GM12878 (cell line): ENCODE data around the gene OCA2. TPM values are rescaled to one million over a fixed set of nuclear protein-coding genes. Genes with fewer than 3 reads are reported as not detected.

Source experiments
- ATAC-seq: fragments of 200-7000 bp; cut with Tn5 transposase; 3 replicates; pipeline ENCODE4 v1.9.1; 2020; ENCODE audit warnings: mild to moderate bottlenecking, moderate library complexity
- BruUV-seq: library from RNA; stranded (reverse); fragments of 400-500 nt; replicated peaks from 2 replicates; lab custom pipeline; 2021; lab: Mats Ljungman, UMichigan
- CTCF ChIA-PET: fragments of 300-600 bp; sonication (Branson Sonifier 250); formaldehyde crosslinking; extraction: SDS; loops from one replicate; lab custom pipeline; 2021; ENCODE audit warnings: inconsistent platforms; lab: Yijun Ruan, JAX
- POLR2A ChIA-PET: fragments of 350-600 bp; formaldehyde crosslinking; extraction: SDS; loops from one replicate; lab custom pipeline; 2021; ENCODE audit warnings: inconsistent platforms; lab: Charles Lee
- RAD21 ChIA-PET: fragments of 300-600 bp; sonication (Branson Sonifier 250); formaldehyde crosslinking; loops from one replicate; lab custom pipeline; 2023; ENCODE audit warnings: antibody characterized with exemption; ENCODE audit not compliant: unreplicated experiment; lab: Charles Lee
- SMC1A ChIA-PET: fragments of 300-600 bp; sonication (Branson Sonifier 250); formaldehyde crosslinking; loops from one replicate; lab custom pipeline; 2023; ENCODE audit not compliant: unreplicated experiment, uncharacterized antibody; lab: Charles Lee
- DNase-seq: peaks from one replicate; pipeline ENCODE4 v3.0.0-alpha.2; 2011; ENCODE audit warnings: low read depth, low spot score
- FAIRE-seq: peaks from 3 replicates; lab custom pipeline; 2011; peaks lifted over from hg19 to GRCh38; lab: Jason Lieb, UNC
- H2AFZ ChIP-seq: 2 replicates; pipeline ENCODE4 v1.6.0; 2011; ENCODE audit warnings: low read depth, low read length, control low read depth; ENCODE audit not compliant: control insufficient read depth
- H3K27ac ChIP-seq: 2 replicates; pipeline ENCODE4 v1.5.1; 2011; ENCODE audit warnings: control low read depth; ENCODE audit not compliant: control insufficient read depth, insufficient read depth
- H3K27me3 ChIP-seq, 2 experiments: replicated peaks in 1 of 2; 2 replicates each; pipeline versions ENCODE4 v1.6.0 to v1.6.1; 2011; ENCODE audit warnings: low read length in 1 of 2; ENCODE audit not compliant: control insufficient read depth in 2 of 2, insufficient read depth in 2 of 2
- H3K36me3 ChIP-seq, 2 experiments: 2 replicates each; pipeline ENCODE4 v1.5.1; 2011; ENCODE audit warnings: low read length in 1 of 2; ENCODE audit not compliant: control insufficient read depth in 2 of 2, insufficient read depth in 2 of 2
- H3K4me1 ChIP-seq: 2 replicates; pipeline ENCODE4 v1.6.1; 2011; ENCODE audit warnings: mild to moderate bottlenecking, low read length, moderate library complexity, mixed read lengths; ENCODE audit not compliant: control insufficient read depth, insufficient read depth
- H3K4me2 ChIP-seq: 2 replicates; pipeline ENCODE4 v1.6.0; 2011; ENCODE audit warnings: control low read depth; ENCODE audit not compliant: control insufficient read depth, insufficient read depth
- H3K4me3 ChIP-seq: fragments of 200-600 bp; sonication (generic); 2 replicates; pipeline ENCODE4 v1.5.1; 2016
- H3K79me2 ChIP-seq: 2 replicates; pipeline ENCODE4 v1.6.0; 2011; ENCODE audit warnings: low read length; ENCODE audit not compliant: control insufficient read depth, insufficient read depth
- H3K9ac ChIP-seq: 2 replicates; pipeline ENCODE4 v1.8.0; 2011; ENCODE audit warnings: low read length, control low read depth, mixed read lengths; ENCODE audit not compliant: control insufficient read depth, insufficient read depth
- H3K9me3 ChIP-seq: replicated peaks from 3 replicates; pipeline ENCODE4 v1.5.1; 2011; ENCODE audit warnings: mild to moderate bottlenecking, low read length; ENCODE audit not compliant: control insufficient read depth, insufficient read depth
- H4K20me1 ChIP-seq: 2 replicates; pipeline ENCODE4 v1.6.0; 2011; ENCODE audit not compliant: control insufficient read depth, insufficient read depth
- BCL11A ChIP-seq: IDR thresholded peaks from 2 replicates; pipeline ENCODE4 v1.6.1; 2011; ENCODE audit warnings: low read depth, low read length
- BCLAF1 ChIP-seq: fragments of 450-650 bp; IDR thresholded peaks from 2 replicates; pipeline ENCODE4 v1.6.1; 2017; ENCODE audit warnings: antibody characterized with exemption, mild to moderate bottlenecking, moderate library complexity
- CEBPB ChIP-seq, 2 experiments: fragments of 150-350 bp in 1 of 2; IDR thresholded peaks; 2 replicates each; pipeline ENCODE4 v1.6.1; 2012 to 2014; ENCODE audit warnings: low read depth in 2 of 2, low read length in 2 of 2, borderline replicate concordance in 1 of 2, inconsistent platforms in 1 of 2
- FOXK2 ChIP-seq: fragments of 450-650 bp; IDR thresholded peaks from 2 replicates; pipeline ENCODE4 v1.6.1; 2017; ENCODE audit warnings: mild to moderate bottlenecking, moderate library complexity
- HDAC6 ChIP-seq: fragments of 200-600 bp; sonication (generic); IDR thresholded peaks from one replicate; pipeline ENCODE4 v1.8.0; 2017; ENCODE audit warnings: antibody characterized with exemption; ENCODE audit not compliant: unreplicated experiment
- IKZF1 ChIP-seq: fragments of 450-650 bp; conservative IDR thresholded peaks from 2 replicates; pipeline ENCODE4 v1.6.1; 2017; ENCODE audit warnings: antibody characterized with exemption, mild to moderate bottlenecking
- IRF5 ChIP-seq: fragments of 450-650 bp; IDR thresholded peaks from 2 replicates; pipeline ENCODE4 v1.6.1; 2017; ENCODE audit warnings: borderline replicate concordance
- MXI1 ChIP-seq: fragments of 150-350 bp; IDR thresholded peaks from 2 replicates; pipeline ENCODE4 v1.6.1; 2011; ENCODE audit warnings: low read depth, mild to moderate bottlenecking, inconsistent platforms, low read length, improper control_type of control experiment
- RCOR1 ChIP-seq: conservative IDR thresholded peaks from 2 replicates; pipeline ENCODE4 v1.6.1; 2012; ENCODE audit warnings: low read depth, low read length, improper control_type of control experiment
- WGBS: methylation state at CpG from one replicate; pipeline ENCODE4 v1.1.6; 2016; ENCODE audit warnings: low lambda C conversion rate; ENCODE audit not compliant: insufficient replicate concordance, insufficient coverage; ENCODE audit errors: missing lambda C conversion rate; 5-methylcytosine and 5-hydroxymethylcytosine counted together
- in situ Hi-C: fragments of 300-500 bp; cut with MboI; formaldehyde crosslinking; loops from 9 replicates; pipeline ENCODE4 v1.14.3; 2018; ENCODE audit warnings: mixed read lengths
- intact Hi-C: fragments of 100-400 bp; cut with micrococcal nuclease; formaldehyde crosslinking; loops from one replicate; pipeline ENCODE4 v1.14.2; 2022; ENCODE audit not compliant: unreplicated experiment
- polyA plus RNA-seq, 11 experiments: library from polyadenylated mRNA; depleted of rRNA in 4 of 11; unstranded in 6 of 11; stranded (reverse) in 5 of 11; fragments of >200 nt; fragmentation: Nextera tagmentation in 4 of 11; fragmentation: Illumina TruSeq in 1 of 11; extraction: Ambion mirVana in 4 of 11; extraction: Trizol in 1 of 11; gene quantifications; 1 replicate in 1 of 11; 2 replicates in 10 of 11; pipeline versions ENCODE4 v1.2.1 to v1.2.3, GENCODE V29; 2011 to 2016; ENCODE audit warnings: inconsistent platforms in 2 of 11, missing spikeins in 2 of 11, low read depth in 1 of 11
- total RNA-seq, 4 experiments: library from RNA; depleted of rRNA in 3 of 4; stranded (reverse); fragments of >200 nt in 3 of 4; fragmentation: Illumina TruSeq in 1 of 4; extraction: Trizol in 1 of 4; gene quantifications; 2 replicates each; pipeline versions ENCODE4 v1.2.1 to v1.2.3, GENCODE V29; 2013 to 2021
- TF ChIP-seq, protein P1 (sequence below): fragments of 150-350 bp; IDR thresholded peaks from 2 replicates; pipeline ENCODE4 v1.6.1; 2016; ENCODE audit warnings: low read depth, low read length
- TF ChIP-seq, protein P2 (sequence below): IDR thresholded peaks from 2 replicates; pipeline ENCODE4 v1.6.1; 2012; ENCODE audit warnings: low read depth, low read length, improper control_type of control experiment

The OCA2 gene
- total and polyA plus RNA-seq, 10 of the 15 experiments (the other 5 are each of a cell fraction or from before 2014, with no cell fraction given), result 0.04 to 1.8 TPM; not detected in 8

- TF ChIP-seq, protein P1, sequence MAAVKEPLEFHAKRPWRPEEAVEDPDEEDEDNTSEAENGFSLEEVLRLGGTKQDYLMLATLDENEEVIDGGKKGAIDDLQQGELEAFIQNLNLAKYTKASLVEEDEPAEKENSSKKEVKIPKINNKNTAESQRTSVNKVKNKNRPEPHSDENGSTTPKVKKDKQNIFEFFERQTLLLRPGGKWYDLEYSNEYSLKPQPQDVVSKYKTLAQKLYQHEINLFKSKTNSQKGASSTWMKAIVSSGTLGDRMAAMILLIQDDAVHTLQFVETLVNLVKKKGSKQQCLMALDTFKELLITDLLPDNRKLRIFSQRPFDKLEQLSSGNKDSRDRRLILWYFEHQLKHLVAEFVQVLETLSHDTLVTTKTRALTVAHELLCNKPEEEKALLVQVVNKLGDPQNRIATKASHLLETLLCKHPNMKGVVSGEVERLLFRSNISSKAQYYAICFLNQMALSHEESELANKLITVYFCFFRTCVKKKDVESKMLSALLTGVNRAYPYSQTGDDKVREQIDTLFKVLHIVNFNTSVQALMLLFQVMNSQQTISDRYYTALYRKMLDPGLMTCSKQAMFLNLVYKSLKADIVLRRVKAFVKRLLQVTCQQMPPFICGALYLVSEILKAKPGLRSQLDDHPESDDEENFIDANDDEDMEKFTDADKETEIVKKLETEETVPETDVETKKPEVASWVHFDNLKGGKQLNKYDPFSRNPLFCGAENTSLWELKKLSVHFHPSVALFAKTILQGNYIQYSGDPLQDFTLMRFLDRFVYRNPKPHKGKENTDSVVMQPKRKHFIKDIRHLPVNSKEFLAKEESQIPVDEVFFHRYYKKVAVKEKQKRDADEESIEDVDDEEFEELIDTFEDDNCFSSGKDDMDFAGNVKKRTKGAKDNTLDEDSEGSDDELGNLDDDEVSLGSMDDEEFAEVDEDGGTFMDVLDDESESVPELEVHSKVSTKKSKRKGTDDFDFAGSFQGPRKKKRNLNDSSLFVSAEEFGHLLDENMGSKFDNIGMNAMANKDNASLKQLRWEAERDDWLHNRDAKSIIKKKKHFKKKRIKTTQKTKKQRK, result no peak
- no peak for TF ChIP-seq BCLAF1
- TF ChIP-seq RCOR1, result no peak
- TF ChIP-seq MXI1, result no peak
- no peak for TF ChIP-seq CEBPB (IDR thresholded peaks at IDR 0.05; ENCODE audit: borderline replicate concordance in 1 of 2, low read depth in 2 of 2, low read length in 2 of 2)
Measured at GRCh38 chr15:28015855-28016254, 83.3 kb downstream of the OCA2 start (continued).

DNA sequence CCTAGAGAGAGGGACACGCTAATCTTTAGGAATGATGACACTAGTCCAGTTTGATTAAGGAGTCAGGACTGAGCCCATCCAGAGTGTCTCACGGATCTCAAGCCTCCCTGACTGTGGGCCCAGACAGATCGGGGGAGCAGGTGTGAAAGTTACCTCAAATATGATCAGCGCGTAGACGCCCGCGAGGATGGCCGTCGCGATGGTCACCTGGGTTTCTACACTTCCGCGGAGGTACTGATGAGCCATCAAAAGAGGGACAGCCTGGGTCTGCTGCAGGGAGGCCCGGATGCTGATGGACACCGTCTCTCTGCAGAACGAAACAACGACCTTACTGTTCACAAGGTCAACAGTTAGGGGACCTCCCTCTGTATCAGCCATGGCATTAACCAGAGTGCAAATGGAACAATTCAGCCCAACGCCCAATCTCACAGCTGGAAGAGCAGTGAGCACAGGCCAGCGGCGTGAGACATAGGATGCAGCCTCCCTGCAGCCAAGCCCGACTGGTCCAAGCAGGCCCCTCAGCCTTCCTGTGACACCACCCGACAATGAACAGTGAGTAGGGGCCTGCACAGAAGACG is 84.4 kb downstream of the OCA2 start:
- Histone ChIP-seq H3K79me2 (no peaks in the 10 kb centered on the region), H4K20me1 (no peaks in the 10 kb centered on the region), H3K9me3 (no peaks in the 10 kb centered on the region; the same call in 2 of the 3 replicates), H3K4me3 (no peak overlapping the region), H3K36me3 (no peaks in the 10 kb centered on the region), H3K27ac (no peak overlapping the region), H3K4me2 (no peak overlapping the region), H2AFZ (no peak overlapping the region), H3K4me1 (no peaks in the 10 kb centered on the region), H3K9ac (no peak overlapping the region), H3K27me3 (no peaks in the 10 kb centered on the region)
- SMC1A ChIA-PET, result no interaction called here
- no peak for DNase-seq
- POLR2A ChIA-PET, result no interaction called here
- TF ChIP-seq HDAC6, result no peak
- no peak for TF ChIP-seq IRF5
- TF ChIP-seq IKZF1, result no peak
- TF ChIP-seq, protein P2, sequence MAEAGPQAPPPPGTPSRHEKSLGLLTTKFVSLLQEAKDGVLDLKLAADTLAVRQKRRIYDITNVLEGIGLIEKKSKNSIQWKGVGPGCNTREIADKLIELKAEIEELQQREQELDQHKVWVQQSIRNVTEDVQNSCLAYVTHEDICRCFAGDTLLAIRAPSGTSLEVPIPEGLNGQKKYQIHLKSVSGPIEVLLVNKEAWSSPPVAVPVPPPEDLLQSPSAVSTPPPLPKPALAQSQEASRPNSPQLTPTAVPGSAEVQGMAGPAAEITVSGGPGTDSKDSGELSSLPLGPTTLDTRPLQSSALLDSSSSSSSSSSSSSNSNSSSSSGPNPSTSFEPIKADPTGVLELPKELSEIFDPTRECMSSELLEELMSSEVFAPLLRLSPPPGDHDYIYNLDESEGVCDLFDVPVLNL, result no peak
- TF ChIP-seq FOXK2, result no peak
- no peak for TF ChIP-seq BCL11A
- RAD21 ChIA-PET, result no interaction called here
- in situ Hi-C loops (no loop called here), intact Hi-C loops (no loop called here)
- BruUV-seq, result no TSS peak
- no peak for FAIRE-seq
- CTCF ChIA-PET, result no interaction called here
- no peak for ATAC-seq
- 64% methylated on average over 23 of the region's 23 CpGs for WGBS
